Cardiac fibroblast (primary cell): Measurements from ENCODE around the gene NSG1.

Experiments
- DNase-seq, 2 donors: peaks; one replicate each; pipeline versions ENCODE4 v3.0.0 to v3.0.0-alpha.2; 2010; ENCODE audit warnings: low read depth in 2 of 2
- H3K4me3 ChIP-seq, 2 donors: replicated peaks in 1 of 2; 1 replicate in 1 of 2; 2 replicates in 1 of 2; pipeline ENCODE4 v1.5.1; 2011; ENCODE audit warnings: low read depth in 2 of 2, low read length in 2 of 2, mild to moderate bottlenecking in 2 of 2, moderate library complexity in 1 of 2
- TF ChIP-seq, protein P1 (sequence below): IDR thresholded peaks from one replicate; pipeline ENCODE4 v1.5.1; 2011; ENCODE audit warnings: low read depth, mild to moderate bottlenecking, low read length, inconsistent platforms

Gene NSG1

GRCh38 chr4:4427121-4427870 is 40.4 kb downstream of the NSG1 start:
- no peak overlapping the region for H3K4me3 ChIP-seq
- DNase-seq: no peak
- TF ChIP-seq, protein P1, sequence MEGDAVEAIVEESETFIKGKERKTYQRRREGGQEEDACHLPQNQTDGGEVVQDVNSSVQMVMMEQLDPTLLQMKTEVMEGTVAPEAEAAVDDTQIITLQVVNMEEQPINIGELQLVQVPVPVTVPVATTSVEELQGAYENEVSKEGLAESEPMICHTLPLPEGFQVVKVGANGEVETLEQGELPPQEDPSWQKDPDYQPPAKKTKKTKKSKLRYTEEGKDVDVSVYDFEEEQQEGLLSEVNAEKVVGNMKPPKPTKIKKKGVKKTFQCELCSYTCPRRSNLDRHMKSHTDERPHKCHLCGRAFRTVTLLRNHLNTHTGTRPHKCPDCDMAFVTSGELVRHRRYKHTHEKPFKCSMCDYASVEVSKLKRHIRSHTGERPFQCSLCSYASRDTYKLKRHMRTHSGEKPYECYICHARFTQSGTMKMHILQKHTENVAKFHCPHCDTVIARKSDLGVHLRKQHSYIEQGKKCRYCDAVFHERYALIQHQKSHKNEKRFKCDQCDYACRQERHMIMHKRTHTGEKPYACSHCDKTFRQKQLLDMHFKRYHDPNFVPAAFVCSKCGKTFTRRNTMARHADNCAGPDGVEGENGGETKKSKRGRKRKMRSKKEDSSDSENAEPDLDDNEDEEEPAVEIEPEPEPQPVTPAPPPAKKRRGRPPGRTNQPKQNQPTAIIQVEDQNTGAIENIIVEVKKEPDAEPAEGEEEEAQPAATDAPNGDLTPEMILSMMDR: no peak

DNA sequence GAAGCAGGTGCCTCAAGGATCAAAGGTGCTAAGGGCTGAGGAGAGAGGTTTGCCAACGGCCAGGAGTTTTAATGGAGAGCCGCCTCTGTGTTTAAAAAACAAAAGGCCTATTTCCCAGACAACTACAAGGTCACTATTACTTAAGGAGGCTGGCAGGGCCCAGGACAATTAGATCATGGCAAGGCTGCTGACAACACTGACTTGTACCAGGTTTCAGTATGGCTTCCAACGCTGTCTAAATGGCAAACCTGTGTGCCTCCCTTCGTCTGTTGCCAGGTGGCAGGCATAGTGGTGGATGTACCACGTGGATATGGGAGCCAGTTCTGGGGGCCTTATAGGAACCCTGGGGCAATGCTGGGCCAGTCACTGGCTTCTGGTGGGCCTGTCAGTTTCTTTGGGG is 41.0 kb downstream of the NSG1 start:
- no peak overlapping the region for H3K4me3 ChIP-seq
- no peak for DNase-seq
- TF ChIP-seq, protein P1: no peak

DNA sequence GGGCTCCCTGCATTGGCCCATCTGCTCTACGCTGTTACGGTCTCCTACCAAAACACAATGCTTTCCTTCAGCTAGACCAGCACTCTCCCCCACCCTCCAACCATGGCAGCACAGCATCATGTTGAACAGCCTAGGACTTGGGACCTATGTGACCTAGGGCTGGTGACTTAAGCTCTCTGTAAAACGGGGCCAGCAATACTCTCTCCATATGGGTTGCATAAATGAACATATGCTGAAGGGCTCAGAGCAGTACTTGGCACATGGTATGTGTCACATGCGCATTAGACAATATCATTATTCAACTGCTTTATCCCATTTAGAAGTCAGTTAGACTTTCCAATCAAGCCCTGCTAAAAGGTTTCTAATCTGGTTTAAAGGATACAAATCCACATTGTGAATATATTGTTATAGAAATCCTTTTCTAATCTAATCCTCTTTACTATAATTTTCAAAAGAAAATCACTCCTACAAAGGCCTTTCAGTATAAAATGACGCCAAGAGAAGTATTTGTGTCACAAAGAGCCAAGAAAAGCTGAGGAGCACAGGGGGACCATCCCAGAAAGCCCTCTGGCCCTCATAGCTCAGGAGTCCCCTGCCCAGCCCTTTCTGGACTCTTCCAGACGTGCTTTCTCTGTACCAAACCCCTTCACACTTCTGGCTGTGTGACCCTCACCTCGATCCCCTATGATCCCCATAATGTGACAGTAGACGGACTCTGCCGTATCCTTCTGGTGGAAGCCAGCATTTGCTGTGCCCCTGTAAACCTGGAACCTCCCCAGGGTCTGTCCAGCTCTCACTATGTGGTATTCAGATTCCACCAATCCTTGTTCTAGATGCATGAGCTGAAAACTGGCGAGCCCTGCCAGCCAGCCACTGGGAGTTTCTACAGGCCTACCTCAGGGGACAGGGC is 42.3 kb downstream of the NSG1 start:
- no peak overlapping the region for H3K4me3 ChIP-seq
- DNase-seq: no peak
- TF ChIP-seq, protein P1: no peak

- no peak overlapping the region for H3K4me3 ChIP-seq
- TF ChIP-seq, protein P1: peak; percentile 87
- peak; percentile 74 to 82 for DNase-seq
Observed at GRCh38 chr4:4430492-4431195, 43.7 kb downstream of the NSG1 start.

DNA sequence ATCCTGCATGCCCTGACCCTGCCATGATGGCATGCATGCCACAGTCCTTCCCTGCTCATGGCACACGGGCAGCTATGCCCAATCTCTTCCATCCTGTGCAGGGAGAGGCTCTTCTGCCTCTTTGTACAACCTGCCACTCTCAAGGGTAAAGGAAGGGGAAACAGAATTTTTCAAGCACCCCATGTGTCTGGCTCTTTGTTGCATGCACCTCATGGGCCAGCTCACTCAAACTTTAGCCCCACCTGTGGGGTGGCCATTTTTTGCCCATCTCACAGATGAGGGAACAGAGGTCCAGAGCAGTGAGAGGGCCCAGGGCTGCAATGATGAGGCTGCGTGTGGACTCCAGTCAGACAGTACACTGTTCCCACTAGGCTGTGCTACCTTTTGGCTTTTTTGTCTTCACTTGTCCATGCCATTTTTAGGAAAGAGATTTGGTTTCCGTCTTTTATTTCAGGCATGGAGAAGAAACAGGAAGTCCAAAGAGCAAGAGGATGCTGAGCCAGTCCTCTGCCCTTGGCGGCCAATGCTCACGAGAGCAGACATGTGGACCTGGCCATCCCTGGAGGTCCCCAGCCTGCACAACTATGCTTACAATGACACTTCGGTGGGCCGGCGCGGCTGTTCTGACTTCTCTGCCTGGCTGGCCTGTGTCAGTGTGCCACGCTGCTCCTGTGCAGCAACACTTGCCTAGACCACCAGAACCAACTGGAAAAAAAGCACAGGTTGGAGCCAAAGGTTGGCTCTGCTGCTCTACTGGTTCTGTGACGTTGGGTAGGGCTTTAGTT is 45.6 kb downstream of the NSG1 start:
- H3K4me3 ChIP-seq: no peak overlapping the region
- DNase-seq: no peak
- TF ChIP-seq, protein P1: no peak

DNA sequence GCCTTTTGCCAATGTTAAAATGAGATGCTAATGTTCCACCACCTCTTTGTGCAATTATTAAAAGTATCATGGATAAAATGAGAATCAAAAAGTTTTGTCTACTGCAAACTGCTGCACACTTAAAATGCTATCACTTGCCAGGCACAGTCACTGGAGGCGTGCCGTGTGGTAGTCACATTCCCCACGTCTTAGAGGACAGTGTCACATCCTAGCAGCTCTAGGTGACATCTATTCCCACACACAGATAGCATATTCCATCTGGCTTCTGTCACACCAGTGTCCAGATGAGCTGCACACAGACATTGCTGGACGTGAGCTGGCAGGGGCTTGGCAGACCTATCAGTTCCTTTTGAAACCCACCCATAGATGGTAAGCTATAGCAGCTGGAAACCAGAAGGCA is 47.0 kb downstream of the NSG1 start:
- TF ChIP-seq, protein P1: no peak

More for the DNA sequence above, 47.0 kb downstream of the NSG1 start:
- no peak for DNase-seq
- H3K4me3 ChIP-seq: no peak overlapping the region
